NCI-H2196 (cell line): ENCODE data around the gene RALGAPA1.
"Not testable (repeated sequence)": the region's sequence is repeated elsewhere in the genome, so short reads cannot be mapped to it uniquely, and the experiment has no call there.

Source experiments
- DNase-seq: peaks from one replicate; lab custom pipeline; 2025; ENCODE audit not compliant: unreplicated experiment; lab: John Stamatoyannopoulos, UW

The RALGAPA1 gene

GRCh38 chr14:35821564-35822411 lies 12.7 kb upstream of the RALGAPA1 start:
- DNase-seq, result peak; percentile 6

- DNase-seq, result no peak
These were observed 10.8 kb upstream of the RALGAPA1 start for GRCh38 chr14:35819591-35820540.

GRCh38 chr14:35818346-35819115 lies 9.4 kb upstream of the RALGAPA1 start:
- DNase-seq, result peak; percentile 62

- DNase-seq, result peak; percentile 56
These were observed 5.4 kb upstream of the RALGAPA1 start for GRCh38 chr14:35814371-35815005.

GRCh38 chr14:35810963-35811362 lies 1.9 kb upstream of the RALGAPA1 start:
- no peak for DNase-seq

GRCh38 chr14:35809597-35809996 lies 502 bp upstream of the RALGAPA1 start:
- no peak for DNase-seq

GRCh38 chr14:35808076-35808637 lies 938 bp downstream of the RALGAPA1 start:
- peak; percentile 21 for DNase-seq

GRCh38 chr14:35807131-35807961 lies 1.7 kb downstream of the RALGAPA1 start:
- DNase-seq, result no peak

- DNase-seq, result no peak
These were observed 2.8 kb downstream of the RALGAPA1 start for GRCh38 chr14:35806006-35806907.

- no peak for DNase-seq
These were observed 11.3 kb downstream of the RALGAPA1 start for GRCh38 chr14:35797796-35798195.

GRCh38 chr14:35789651-35790050 lies 19.4 kb downstream of the RALGAPA1 start:
- DNase-seq, result no peak

GRCh38 chr14:35786856-35787255 lies 22.2 kb downstream of the RALGAPA1 start:
- DNase-seq, result no peak

- no peak for DNase-seq
These were observed 25.4 kb downstream of the RALGAPA1 start for GRCh38 chr14:35783699-35784098.

- DNase-seq, result no peak
These were observed 29.7 kb downstream of the RALGAPA1 start for GRCh38 chr14:35779368-35779767.

GRCh38 chr14:35777550-35777949 lies 31.5 kb downstream of the RALGAPA1 start:
- DNase-seq, result not testable (repeated sequence)

- DNase-seq, result no peak
These were observed 32.3 kb downstream of the RALGAPA1 start for GRCh38 chr14:35776823-35777222.

- not testable (repeated sequence) for DNase-seq
These were observed 33.0 kb downstream of the RALGAPA1 start for GRCh38 chr14:35776085-35776484.

- no peak for DNase-seq
These were observed 42.4 kb downstream of the RALGAPA1 start for GRCh38 chr14:35766700-35767082.
